Stimulated activated CD4-positive, alpha-beta T cell treated with anti-CD3 and anti-CD28 coated beads, Interleukin-2, amount 100 ng/mL, for 4 hours (primary cell): ENCODE data around the gene CALD1.
"Not testable (repeated sequence)": the region's sequence is repeated elsewhere in the genome, so short reads cannot be mapped to it uniquely, and the experiment has no call there.

Experiments used
- DNase-seq: peaks from one replicate; pipeline ENCODE4 v3.0.0-alpha.2; 2020; ENCODE audit warnings: low read depth

CALD1 gene

GRCh38 chr7:134954197-134955082 is 175.0 kb downstream of the CALD1 start:
- DNase-seq, result no peak

GRCh38 chr7:134957005-134957404 is 177.6 kb downstream of the CALD1 start:
- no peak for DNase-seq

DNA sequence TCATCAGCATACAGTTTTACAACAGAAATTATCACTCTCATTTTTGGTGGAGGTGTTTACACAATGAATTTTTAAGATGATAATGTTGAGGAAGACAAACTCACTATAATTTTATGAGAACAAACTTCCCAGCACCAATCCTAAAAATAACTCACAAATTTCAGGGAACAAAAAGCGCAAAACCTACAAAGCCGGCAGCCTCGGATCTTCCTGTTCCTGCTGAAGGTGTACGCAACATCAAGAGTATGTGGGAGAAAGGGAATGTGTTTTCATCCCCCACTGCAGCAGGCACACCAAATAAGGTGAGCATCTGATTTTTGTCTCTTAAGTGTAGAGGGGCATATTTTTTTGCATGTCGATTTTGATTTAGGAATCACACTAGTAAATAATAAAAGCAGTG is 180.4 kb downstream of the CALD1 start:
- DNase-seq, result no peak

GRCh38 chr7:134962270-134962780 is 182.9 kb downstream of the CALD1 start:
- no peak for DNase-seq

GRCh38 chr7:134963036-134963435 is 183.6 kb downstream of the CALD1 start:
- no peak for DNase-seq

DNA sequence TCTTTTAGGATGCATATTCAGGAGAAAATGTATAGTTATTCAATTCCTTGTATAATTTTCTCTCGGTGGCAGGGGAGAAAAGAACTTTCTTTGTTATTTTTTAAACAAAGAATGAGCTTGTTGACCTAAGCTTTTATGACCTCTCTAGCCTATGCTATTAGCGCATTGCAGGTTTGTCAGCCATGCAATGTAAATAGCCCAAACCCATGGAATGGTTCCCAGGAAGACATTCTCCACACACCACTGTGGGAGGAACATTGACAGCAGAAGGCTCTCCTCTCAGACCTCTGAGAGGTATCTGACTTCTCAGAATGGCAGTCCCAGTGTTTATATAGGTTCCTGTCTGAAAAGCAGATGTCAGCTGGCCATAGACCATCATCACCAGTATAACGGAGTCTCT is 187.3 kb downstream of the CALD1 start:
- no peak for DNase-seq

GRCh38 chr7:134968110-134968509 is 188.7 kb downstream of the CALD1 start:
- DNase-seq, result no peak

GRCh38 chr7:134981645-134982044 is 202.2 kb downstream of the CALD1 start:
- DNase-seq, result not testable (repeated sequence)

DNA sequence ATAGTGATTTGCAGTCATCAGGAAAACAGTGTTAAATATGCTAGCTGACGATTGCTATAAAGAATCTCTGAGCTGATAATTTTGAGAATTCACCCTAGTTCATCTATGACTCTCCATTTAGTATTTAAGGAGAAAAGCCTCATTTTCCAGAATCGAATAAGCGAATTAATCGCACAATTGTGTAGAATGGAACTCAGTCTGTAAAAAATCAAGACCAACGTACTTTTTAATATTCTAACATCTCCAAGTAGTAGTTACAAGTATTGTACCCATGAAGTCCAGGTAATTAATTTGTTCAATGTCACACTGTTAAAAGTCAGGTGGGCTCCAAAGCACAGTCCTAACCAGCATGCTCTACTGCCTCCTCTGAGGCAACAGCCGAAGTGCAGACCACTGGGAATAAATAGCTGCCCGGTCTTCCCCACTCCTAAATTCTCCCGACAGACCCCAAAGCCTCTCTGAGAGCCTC is 206.5 kb downstream of the CALD1 start:
- DNase-seq, result no peak

- DNase-seq, result peak; percentile 83
Observed at GRCh38 chr7:134986363-134987251, 207.2 kb downstream of the CALD1 start, which contains the start of gene AGBL3. Gene AGBL3 (plus strand): TSS chr7:134986508. CDS start chr7:134987934, 1,426 bp downstream.

DNA sequence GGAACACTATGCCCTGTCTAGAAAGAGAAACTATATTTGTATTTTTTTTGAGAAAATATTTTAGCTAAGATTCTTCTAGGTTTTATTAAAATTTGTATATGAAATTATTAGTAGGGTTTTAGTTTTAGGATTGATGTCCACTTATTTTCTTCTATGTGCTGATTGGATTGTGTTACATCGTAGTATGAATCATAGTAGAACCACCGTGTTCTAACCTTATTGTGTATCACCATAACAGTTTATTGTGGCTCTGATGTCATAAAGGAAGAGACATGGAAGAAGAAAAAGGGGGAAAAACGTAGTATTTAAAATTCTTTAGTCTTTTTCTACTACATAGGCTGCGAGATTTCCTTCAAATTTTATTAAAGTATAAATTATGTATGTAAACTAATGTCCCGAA is 208.7 kb downstream of the CALD1 start:
- no peak for DNase-seq

- DNase-seq, result no peak
Observed at GRCh38 chr7:134991469-134992339, 212.3 kb downstream of the CALD1 start.

- no peak for DNase-seq
Observed at GRCh38 chr7:134992626-134993179, 213.3 kb downstream of the CALD1 start.

- no peak for DNase-seq
Observed at GRCh38 chr7:134993877-134994456, 214.5 kb downstream of the CALD1 start.

GRCh38 chr7:134995239-134996096 is 216.0 kb downstream of the CALD1 start:
- no peak for DNase-seq

DNA sequence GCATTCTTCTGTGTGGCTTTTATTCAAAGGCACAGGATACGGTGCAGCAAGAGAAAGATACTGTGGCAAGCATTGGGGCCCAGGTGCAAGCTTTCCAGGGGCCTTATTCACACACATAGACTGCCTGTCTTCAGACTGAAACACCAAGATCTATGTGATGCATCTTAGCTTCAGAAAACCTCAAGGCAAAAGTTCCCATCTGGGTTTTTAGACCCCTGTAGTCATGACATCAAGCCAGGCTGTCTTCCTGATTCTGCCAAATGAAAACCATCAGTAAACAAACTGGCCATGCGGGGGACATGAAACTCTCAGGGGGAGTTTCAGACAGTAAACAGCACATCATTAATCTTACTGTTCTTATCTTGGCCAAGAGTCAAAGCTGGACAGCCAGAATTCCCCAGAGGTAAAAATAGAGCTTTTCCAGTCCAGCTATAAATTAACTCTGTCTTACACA is 216.7 kb downstream of the CALD1 start:
- no peak for DNase-seq

- no peak for DNase-seq
Observed at GRCh38 chr7:134997214-134997885, 217.9 kb downstream of the CALD1 start.

DNA sequence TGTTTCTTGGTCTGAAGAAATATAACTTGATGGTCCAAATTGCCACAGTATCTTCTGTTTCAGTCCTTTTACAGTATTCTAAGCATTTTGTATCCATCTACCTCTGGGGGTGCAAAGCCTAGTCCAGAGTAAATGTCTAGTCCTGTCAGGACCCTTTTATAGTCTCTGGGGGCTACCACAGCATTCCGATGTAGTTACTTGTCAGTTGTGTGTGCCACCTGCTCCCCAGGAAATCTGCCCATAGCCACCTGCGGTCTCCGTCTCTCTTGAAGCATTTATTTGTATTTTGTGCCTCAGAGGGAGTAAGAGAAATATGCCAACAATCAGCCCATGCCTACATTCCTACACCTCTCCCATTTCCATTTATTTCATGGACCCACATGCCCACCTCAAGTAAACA is 219.7 kb downstream of the CALD1 start:
- DNase-seq, result no peak
